Fibroblast of skin of right quadriceps (primary cell): ENCODE data around the gene PROCA1.
"Not testable (repeated sequence)": the region's sequence is repeated elsewhere in the genome, so short reads cannot be mapped to it uniquely, and the experiment has no call there.

Experiments used
- DNase-seq: peaks from one replicate; pipeline ENCODE4 v3.0.0-alpha.2; 2013

Gene PROCA1

DNA sequence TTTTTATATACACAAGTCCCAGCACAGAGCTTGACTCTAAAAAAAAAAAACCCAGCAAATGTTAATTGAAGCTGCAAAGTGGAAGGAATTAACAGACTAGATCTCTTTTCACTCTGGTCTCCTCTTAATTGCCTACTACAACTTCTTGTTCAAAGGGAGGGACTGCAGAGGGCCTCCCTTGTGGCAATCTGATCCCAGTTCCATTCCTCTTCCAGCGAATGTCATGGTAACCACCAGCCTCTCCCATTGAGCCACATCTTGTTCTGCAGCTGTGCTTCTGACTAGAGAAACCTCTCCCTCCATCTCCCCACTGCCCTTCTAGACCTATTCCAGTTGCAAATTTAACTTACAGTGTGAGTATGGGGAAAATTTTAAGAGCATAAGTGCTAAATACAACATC lies 43.8 kb downstream of the PROCA1 start:
- no peak for DNase-seq

DNA sequence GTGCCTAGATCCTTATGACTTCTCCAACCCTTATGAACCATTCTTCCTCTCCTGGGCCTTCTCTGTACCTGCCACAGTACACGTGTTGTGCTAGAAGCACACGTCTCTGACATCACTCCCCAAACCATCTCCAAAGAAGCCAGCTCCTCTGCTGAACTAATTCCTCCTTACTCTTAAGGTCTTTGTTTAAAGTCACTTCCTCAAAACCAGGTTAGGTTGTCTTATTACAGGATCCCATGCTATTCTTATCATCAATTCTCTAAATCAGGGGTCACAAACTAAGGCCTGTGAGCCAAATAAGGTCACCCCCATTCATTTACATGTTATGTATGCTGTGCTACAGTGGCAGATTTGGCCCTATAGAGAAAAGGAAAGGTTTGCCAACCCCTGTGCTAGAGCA lies 45.7 kb downstream of the PROCA1 start:
- no peak for DNase-seq

DNA sequence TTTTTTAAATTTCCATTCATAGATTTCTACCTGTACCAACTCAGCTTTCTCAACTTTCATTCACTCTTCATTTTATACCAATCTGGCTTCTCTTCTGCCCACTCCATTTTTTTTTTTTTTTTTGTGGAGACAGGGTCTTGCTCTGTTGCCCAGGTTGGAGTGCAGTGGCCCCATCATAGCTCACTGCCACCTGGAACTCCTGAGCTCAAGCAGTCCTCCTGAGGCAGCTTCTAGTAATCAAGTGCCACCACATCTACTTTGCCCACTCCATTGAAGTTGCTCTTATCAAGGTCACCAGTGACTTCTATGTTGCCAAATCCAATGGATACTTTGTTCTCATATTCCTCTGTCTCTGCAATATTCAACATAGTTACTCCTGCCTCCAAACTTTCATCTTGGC lies 48.0 kb downstream of the PROCA1 start:
- DNase-seq: no peak

DNA sequence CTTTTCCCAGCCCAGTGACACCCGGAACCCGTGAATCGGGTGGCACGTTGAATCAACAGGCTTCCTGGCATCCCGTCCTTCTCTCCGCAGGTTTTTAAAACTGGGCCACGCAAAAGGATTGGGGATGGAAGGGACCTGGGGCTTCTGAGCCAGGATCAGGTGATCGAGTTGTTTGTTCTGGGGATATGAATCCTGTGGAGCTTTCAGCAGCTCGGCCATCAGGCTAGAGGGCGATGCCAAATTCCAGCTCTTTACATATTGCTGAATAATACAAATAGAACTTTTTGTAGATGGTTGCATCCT lies 49.2 kb downstream of the PROCA1 start:
- no peak for DNase-seq

DNA sequence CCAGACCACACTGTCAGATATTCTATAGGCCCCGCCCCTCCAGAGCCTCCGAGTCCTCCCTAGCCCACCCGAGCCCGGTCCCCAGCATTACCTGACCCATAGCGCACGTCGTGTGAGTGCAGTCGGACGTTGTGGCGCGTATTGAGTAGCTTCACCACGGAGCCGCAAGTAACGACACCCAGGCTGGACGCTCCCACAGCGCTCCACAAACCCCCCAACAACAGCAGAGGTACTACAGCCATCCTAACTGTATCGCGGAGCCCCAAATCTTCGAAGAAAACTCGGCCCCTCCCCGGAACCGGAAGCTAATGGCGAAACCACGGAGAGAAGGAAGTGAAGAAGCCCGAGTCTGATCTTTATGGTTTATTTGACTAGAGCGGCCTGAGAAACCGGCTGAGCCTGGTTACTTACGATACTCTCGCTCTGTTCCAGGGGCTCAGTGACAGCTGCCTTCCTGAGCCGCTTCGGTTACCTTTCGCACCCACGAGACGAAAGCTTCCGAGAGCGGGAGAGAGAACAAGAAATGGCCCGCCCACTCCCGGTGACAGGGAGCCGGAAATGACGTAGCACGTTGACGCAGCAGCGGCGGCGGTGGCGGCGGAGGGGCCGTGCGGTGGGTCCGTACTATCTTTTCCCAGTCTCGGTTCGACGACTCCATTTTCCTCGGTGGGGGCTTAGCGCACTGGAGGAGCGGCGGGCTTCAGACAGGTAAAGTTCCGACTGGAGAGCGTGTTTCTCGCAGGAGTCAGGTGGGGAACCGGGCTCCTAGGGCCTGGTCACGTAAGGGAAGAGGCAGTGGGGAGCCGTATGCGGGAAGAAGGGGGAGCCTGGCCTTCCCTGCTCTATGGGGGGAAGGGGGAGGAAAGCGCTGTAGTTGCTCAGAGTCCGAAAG lies 49.8 kb downstream of the PROCA1 start, which contains the start of the genes SDF2 and SUPT6H:
Gene SDF2, minus strand, starts transcription at position 272 of the 892 bp plus-strand sequence. Its CDS starts 30 bp downstream, at position 242.
Gene SUPT6H, plus strand, starts transcription at position 571 of the 892 bp plus-strand sequence. CDS start 11,197 bp downstream, outside the sequence.
- DNase-seq: peak; percentile 85

DNA sequence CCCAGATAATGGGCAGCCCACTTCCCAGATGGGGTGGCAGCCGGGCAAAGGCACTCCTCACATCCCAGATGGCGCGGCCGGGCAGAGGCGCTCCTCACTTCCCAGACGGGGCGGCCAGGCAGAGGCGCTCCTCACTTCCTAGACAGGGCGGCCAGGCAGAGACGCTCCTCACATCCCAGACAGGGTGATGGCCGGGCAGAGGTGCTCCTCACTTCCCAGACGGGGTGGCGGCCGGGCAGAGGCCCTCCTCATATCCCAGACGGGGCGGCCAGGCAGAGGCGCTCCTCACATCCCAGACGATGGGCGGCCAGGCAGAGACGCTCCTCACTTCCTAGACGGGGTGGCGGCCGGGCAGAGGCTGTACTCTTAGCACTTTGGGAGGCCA lies 52.2 kb downstream of the PROCA1 start:
- not testable (repeated sequence) for DNase-seq

DNA sequence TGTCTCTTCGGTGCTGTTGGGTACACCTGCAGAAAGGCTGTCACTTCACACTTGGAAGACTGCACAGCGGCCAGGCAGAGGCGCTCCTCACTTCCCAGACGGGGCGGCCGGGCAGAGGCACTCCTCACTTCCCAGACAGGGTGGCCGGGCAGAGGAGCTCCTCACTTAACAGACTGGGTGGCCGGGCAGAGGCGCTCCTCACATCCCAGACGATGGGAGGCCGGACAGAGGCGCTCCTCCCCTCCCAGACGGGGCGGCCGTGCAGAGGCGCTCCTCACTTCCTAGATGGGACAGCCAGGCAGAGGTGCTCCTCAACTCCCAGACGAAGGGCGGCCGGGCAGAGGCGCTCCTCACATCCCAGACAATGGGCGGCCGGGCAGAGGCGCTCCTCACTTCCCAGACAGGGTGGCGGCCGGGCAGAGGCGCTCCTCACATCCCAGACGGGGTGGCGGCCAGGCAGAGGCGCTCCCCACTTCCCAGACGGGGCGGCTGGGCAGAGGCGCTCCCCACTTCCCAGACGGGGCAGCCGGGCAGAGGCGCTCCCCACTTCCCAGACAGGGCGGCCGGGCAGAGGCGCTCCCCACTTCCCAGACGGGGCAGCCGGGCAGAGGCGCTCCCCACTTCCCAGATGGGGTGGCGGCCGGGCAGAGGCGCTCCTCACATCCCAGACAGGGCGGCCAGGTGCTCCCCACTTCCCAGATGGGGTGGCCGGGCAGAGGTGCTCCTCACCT lies 52.8 kb downstream of the PROCA1 start:
- not testable (repeated sequence) for DNase-seq

DNA sequence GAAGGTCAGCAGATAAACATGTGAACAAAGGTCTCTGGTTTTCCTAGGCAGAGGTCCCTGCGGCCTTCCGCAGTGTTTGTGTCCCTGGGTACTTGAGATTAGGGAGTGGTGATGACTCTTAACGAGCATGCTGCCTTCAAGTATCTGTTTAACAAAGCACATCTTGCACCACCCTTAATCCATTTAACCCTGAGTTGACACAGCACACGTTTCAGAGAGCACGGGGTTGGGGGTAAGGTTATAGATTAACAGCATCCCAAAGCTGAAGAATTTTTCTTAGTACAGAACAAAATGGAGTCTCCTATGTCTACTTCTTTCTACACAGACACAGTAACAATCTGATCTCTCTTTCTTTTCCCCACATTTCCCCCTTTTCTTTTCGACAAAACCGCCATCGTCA lies 53.3 kb downstream of the PROCA1 start:
- not testable (repeated sequence) for DNase-seq

DNA sequence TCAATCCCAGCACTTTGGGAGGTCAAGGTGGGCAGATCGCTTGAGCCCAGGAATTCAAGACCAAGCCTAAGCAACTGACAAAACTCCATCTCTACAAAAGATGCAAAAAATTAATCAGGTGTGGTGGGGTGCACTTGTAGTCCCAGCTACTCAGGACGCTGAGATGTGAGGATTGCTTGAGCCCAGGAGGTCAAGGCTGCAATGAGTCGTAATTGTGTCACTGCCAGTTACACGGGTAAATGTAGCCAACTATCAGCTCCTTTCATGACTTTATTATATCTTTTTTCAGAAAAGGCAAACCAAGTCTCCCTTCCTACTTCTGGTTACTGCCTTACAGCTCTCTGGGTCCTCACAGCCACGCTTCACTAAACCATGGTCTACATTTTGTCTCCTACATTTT lies 53.9 kb downstream of the PROCA1 start:
- DNase-seq: no peak

DNA sequence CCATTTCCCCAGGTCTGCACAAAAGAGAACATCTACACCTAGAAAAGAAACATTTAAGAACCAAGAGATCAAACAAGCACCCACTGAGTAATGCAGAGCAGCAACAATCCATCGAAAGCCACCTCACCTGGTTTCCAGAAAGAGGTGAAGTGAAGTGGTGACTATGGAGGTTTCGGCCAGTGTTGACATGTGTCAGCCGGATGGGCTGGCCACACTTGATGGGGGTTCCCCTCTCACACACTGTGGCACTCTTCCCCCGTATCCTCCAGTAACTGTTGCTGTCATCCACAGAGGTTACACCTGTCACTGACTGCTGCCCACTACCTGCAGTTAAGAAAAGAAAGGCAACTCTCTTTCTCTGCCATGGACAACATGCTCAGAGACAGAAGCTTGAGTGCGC lies 56.5 kb downstream of the PROCA1 start:
- DNase-seq: no peak
